Epithelial cell of esophagus (primary cell): ENCODE data around the gene CPTP.
A peak's percentile ranks its signal among the peaks of the same experiment; 100 is the strongest.

Experiments
- DNase-seq: peaks from one replicate; pipeline ENCODE4 v3.0.0; 2010; ENCODE audit warnings: low read depth
- H3K4me3 ChIP-seq: 2 replicates; pipeline ENCODE4 v1.5.1; 2011; ENCODE audit warnings: mild to moderate bottlenecking, low read length, control low read depth
- TF ChIP-seq, protein P1 (sequence below): IDR thresholded peaks from 2 replicates; pipeline ENCODE4 v1.5.1; 2011; ENCODE audit warnings: low read depth, mild to moderate bottlenecking, low read length, control low read depth, inconsistent platforms; ENCODE audit not compliant: insufficient read depth; ENCODE audit errors: missing control alignments

The CPTP gene

DNA sequence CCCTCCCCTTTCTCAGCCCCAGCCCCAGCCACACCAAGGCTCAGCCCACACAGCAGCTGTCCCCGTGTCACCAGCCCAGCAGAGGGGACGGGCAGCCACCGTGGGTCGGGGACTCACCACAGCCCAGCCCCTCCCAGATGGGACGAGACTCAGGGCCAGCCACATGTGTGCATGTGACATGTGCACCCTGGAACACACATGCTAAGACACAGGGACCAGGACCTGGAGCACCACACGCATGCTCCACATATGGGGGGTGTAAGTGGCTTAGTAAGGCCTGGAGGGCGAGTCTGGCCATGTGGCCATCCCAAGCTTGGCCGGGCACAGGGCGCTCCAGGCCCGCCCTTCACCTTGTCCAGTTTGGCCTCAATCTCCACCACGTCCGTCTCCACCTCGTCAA, 20.9 kb upstream of the CPTP start:
- TF ChIP-seq, protein P1, sequence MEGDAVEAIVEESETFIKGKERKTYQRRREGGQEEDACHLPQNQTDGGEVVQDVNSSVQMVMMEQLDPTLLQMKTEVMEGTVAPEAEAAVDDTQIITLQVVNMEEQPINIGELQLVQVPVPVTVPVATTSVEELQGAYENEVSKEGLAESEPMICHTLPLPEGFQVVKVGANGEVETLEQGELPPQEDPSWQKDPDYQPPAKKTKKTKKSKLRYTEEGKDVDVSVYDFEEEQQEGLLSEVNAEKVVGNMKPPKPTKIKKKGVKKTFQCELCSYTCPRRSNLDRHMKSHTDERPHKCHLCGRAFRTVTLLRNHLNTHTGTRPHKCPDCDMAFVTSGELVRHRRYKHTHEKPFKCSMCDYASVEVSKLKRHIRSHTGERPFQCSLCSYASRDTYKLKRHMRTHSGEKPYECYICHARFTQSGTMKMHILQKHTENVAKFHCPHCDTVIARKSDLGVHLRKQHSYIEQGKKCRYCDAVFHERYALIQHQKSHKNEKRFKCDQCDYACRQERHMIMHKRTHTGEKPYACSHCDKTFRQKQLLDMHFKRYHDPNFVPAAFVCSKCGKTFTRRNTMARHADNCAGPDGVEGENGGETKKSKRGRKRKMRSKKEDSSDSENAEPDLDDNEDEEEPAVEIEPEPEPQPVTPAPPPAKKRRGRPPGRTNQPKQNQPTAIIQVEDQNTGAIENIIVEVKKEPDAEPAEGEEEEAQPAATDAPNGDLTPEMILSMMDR = no peak
- DNase-seq = no peak
- H3K4me3 ChIP-seq = no peak overlapping the region

DNA sequence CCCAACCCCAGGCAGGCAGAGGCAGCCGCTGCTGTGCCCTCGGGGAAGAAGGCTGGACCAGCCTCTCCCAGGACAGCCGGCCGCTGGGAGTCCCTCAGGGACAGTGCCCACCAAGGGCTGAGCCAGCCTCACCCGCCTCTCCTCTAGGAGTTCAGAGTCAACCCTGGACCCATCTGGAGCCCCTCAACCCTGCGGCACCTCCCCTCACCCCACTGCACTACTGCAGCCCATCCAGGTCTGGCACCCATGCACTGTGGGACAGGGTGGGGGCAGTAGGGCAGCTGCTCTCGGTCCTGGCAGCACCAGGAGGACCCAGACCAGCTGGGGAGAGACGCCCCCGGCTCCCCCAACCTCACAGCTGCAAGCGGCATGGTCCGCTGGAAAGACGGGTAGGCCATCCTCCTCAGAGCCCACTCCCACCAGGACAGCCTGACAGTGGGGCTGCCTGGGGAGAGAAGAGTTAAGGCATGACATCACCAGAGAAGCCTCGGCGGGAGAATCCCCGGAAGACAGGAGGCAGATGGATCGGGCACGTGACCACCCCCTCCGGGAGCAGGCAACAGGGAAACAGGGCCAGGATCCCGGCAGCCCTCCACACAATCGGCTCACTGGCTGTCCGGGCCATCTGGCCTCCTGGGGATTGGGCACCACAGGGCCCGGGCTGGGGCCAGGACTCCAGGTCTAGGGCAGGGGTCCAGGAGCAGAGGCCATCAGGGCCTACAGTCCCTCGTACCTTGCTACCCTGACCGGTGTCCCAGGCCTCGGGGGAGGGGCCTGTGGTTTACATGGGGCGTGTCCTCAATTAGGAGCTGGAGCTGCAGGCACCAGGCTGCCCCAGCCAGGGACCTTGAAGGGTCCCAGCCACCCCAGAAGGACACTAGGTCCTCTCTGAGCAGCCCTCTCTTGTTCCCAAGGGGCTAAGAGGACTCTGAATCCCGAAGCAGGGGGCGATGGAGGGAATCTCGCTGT, 20.0 kb upstream of the CPTP start:
- H3K4me3 ChIP-seq = peak overlapping the region; percentile 78
- TF ChIP-seq, protein P1 = no peak
- DNase-seq = peak; percentile 81

DNA sequence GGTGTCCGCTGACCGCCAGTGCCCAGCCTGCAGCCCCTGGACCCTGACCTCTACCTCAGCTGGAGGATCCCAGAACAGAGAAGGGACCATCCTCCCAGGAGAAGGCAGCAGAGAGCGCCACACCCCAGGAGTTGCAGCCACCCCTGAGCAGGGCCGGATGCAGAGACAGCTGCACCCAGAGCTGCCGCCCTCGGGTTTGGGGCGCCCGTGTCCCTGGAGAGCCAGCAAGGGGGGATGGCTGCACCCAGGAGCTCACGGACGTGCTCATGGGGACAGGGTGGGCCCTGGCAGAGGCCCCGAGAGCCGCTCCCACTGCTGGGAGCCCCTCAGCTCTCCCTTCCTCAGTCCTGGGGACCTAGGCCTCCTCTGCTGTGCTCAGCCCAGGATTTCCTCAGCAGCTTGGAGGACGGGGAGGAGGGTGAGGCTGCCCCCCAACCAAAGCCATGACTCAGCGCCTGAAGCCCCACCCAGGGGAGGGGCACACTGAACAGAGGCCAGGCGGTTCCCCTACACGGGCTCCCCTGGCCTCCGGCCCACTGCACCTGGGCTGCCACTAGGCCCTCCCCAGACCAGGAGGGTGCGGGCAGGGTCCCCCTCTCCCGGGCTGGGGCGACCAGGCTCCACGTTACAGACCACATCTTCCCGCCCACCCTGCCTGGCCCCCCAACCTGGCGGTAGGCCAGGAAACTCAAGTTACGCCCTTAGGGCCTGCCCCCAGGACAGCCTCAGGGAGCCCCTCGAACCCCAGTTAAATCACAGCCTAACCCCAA, 19.1 kb upstream of the CPTP start:
- TF ChIP-seq, protein P1 = peak; percentile 9
- H3K4me3 ChIP-seq = peak overlapping the region; percentile 78
- peak; percentile 83 for DNase-seq

DNA sequence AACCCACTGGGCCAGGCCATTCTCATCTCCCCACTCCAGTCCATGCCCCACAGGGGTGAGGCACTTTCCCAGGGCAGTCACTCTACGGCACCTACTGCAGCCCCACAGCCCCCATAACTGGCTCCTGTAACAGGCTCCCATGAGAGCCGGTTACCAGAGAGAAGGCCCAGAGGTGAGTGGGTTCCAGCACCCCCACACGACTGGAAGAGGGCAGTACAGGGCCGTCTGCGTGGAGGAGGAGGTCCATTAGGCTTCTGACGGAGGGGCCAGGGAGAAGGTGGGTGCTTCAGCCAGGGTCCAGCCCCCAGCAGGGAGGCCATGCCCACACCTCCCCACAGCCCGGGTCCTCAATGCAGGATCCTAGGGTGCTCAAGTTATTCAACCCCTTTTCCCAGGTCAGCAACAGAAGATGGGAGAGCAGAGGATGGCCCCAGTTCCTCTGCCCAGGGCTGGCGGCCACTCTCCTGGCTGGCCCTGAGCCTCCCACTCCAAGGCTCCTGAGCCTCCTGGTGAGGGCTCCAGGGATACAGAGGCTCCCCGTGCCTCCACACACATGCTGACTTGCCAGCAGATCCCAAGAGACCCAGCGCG, 18.4 kb upstream of the CPTP start:
- no peak for DNase-seq
- TF ChIP-seq, protein P1 = peak; percentile 7
- H3K4me3 ChIP-seq = peak overlapping the region; percentile 78

DNA sequence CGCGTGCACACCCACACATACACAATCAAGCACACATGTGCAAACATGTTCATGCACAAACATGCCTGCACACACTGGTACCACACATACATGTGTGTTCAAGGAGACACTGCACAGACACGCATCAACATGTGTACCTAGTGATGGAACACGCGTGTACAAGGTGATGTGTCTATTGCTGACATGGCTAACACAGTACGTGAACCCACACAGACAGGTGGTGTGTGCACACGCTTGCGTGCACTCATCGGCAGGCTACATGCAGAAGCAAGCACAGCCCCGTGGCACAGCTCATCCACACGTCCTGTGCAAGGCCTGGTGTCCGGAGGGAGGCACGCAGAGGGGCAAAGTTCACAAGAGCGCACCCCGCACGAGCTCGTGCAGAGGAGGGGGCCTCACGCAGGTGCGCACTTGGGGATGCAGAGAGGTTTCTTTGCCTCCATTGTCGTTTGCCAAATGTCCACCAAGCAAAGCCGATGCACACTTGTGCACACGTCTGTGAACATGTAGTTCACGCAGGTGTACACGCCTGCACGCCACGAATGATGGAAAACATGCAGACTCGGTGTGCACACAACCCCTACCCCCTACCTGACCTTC, 17.8 kb upstream of the CPTP start:
- peak; percentile 51 for DNase-seq
- H3K4me3 ChIP-seq = peak overlapping the region; percentile 78
- TF ChIP-seq, protein P1 = no peak

DNA sequence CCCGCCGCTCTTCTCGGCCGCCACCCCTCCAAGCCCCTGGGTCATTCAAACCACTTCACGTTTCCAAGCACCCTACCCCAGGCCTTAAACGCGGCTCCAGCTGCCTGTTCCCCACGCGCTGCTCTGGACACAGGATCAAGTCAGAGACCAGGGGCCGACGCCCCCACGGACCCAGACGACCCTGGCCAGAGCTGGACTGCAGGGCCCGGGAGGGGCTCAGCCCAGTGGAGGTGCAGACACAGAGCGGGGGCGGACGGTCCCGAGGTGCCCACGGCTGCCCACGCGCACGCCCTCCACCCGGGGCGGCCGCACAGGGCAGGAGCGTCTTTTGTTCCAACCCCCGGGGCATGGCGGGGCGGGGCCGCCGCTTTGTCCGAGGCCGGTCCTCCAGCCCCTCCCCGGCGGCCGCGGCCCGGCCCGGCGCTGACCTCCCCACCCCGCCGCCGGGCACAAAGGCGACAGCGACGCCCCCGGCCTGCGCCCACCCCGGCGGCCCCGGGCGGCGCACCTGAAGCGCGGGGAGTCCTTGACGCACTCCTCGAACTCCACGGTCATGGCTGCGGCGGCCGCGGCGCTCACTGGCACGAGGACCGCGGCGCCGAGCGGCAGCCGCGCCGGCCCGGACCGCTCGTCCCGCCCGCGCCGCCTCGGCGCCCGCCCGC, 17.2 kb upstream of the CPTP start:
- H3K4me3 ChIP-seq = peak overlapping the region; percentile 78
- TF ChIP-seq, protein P1 = no peak
- DNase-seq = no peak
